IMR-90 (cell line): Measurements from ENCODE around the gene VRK2. TPM values are rescaled to one million over a fixed set of nuclear protein-coding genes. Genes with fewer than 3 reads are reported as not detected.
"Not testable (repeated sequence)": the region's sequence is repeated elsewhere in the genome, so short reads cannot be mapped to it uniquely, and the experiment has no call there.

Experiments
- ATAC-seq: fragments of 200-7000 bp; cut with Tn5 transposase; 2 replicates; pipeline ENCODE4 v1.9.1; 2020; ENCODE audit warnings: low read depth, mild to moderate bottlenecking, moderate library complexity
- BruUV-seq: library from RNA; stranded (reverse); fragments of 400-500 nt; replicated peaks from 2 replicates; lab custom pipeline; 2021; lab: Mats Ljungman, UMichigan
- CTCF ChIA-PET: fragments of 300-600 bp; formaldehyde crosslinking; extraction: SDS; loops from one replicate; lab custom pipeline; 2021; ENCODE audit warnings: antibody characterized with exemption; lab: Yijun Ruan, JAX
- POLR2A ChIA-PET: fragments of 300-600 bp; sonication (Branson Sonifier 250); formaldehyde crosslinking; loops from one replicate; lab custom pipeline; 2022; ENCODE audit warnings: antibody characterized with exemption; ENCODE audit not compliant: unreplicated experiment; lab: Charles Lee
- DNase-seq: peaks from one replicate; pipeline ENCODE4 v3.0.0; 2013
- H2AFZ ChIP-seq: replicated peaks from 2 replicates; pipeline ENCODE3; 2013; ENCODE audit warnings: low read length, mild to moderate bottlenecking; ENCODE audit not compliant: poor library complexity
- H2AK5ac ChIP-seq: 2 replicates; pipeline ENCODE4 v1.6.1; 2013; ENCODE audit warnings: low read depth, low read length, inconsistent platforms
- H2AK9ac ChIP-seq: replicated peaks from 2 replicates; pipeline ENCODE3; 2013; ENCODE audit warnings: mild to moderate bottlenecking, low read depth, low read length, moderate library complexity; ENCODE audit not compliant: poor library complexity
- H2BK120ac ChIP-seq: 2 replicates; pipeline ENCODE4 v1.6.1; 2013; ENCODE audit warnings: low read depth, low read length, inconsistent platforms
- H2BK15ac ChIP-seq: 3 replicates; pipeline ENCODE4 v1.6.1; 2013; ENCODE audit warnings: low read depth, low read length, inconsistent platforms
- H2BK20ac ChIP-seq: 2 replicates; pipeline ENCODE4 v1.6.1; 2013; ENCODE audit warnings: low read depth, mild to moderate bottlenecking, inconsistent platforms, low read length, moderate library complexity
- H2BK5ac ChIP-seq: 2 replicates; pipeline ENCODE4 v1.6.1; 2013; ENCODE audit warnings: mild to moderate bottlenecking, low read depth, low read length, inconsistent platforms; ENCODE audit not compliant: poor library complexity, severe bottlenecking
- H3K14ac ChIP-seq: replicated peaks from 2 replicates; pipeline ENCODE4 v1.6.1; 2013; ENCODE audit warnings: low read depth, low read length, inconsistent platforms
- H3K18ac ChIP-seq: 2 replicates; pipeline ENCODE4 v1.6.1; 2013; ENCODE audit warnings: low read depth, low read length, control low read depth
- H3K23ac ChIP-seq: 2 replicates; pipeline ENCODE4 v1.6.1; 2013; ENCODE audit warnings: low read depth, low read length, inconsistent platforms
- H3K27ac ChIP-seq: 2 replicates; pipeline ENCODE4 v1.5.1; 2013; ENCODE audit warnings: mild to moderate bottlenecking, control low read depth, low read length; ENCODE audit not compliant: insufficient read depth
- H3K27me3 ChIP-seq: 2 replicates; pipeline ENCODE4 v1.6.1; 2013; ENCODE audit warnings: low read length; ENCODE audit not compliant: control insufficient read depth, insufficient read depth
- H3K36me3 ChIP-seq: 2 replicates; pipeline ENCODE4 v1.6.1; 2013; ENCODE audit warnings: low read length, mixed read lengths; ENCODE audit not compliant: control insufficient read depth, insufficient read depth
- H3K4ac ChIP-seq: 2 replicates; pipeline ENCODE4 v1.6.1; 2013; ENCODE audit warnings: low read depth, low read length, inconsistent platforms
- H3K4me1 ChIP-seq: 2 replicates; pipeline ENCODE4 v1.6.1; 2013; ENCODE audit warnings: low read length, mixed read lengths; ENCODE audit not compliant: control insufficient read depth, insufficient read depth
- H3K4me2 ChIP-seq: 2 replicates; pipeline ENCODE4 v1.6.1; 2013; ENCODE audit warnings: low read depth, mild to moderate bottlenecking, control low read depth, low read length, moderate library complexity
- H3K4me3 ChIP-seq: 2 replicates; pipeline ENCODE4 v1.5.1; 2013; ENCODE audit warnings: low read depth, mild to moderate bottlenecking, control low read depth, low read length, moderate library complexity; ENCODE audit not compliant: insufficient read depth
- H3K56ac ChIP-seq: 2 replicates; pipeline ENCODE4 v1.6.1; 2013; ENCODE audit warnings: low read length, inconsistent platforms; ENCODE audit not compliant: insufficient read depth; ENCODE audit errors: extremely low read depth
- H3K79me1 ChIP-seq, 2 experiments: 2 replicates each; pipeline ENCODE4 v1.6.1; 2013; ENCODE audit warnings: low read length in 2 of 2, inconsistent platforms in 1 of 2, low read depth in 1 of 2
- H3K9ac ChIP-seq: 2 replicates; pipeline ENCODE4 v1.6.1; 2013; ENCODE audit warnings: low read depth, low read length, control low read depth
- H3K9me1 ChIP-seq: 2 replicates; pipeline ENCODE4 v1.6.1; 2013; ENCODE audit warnings: low read length, inconsistent platforms; ENCODE audit not compliant: insufficient read depth
- H3K9me3 ChIP-seq: 2 replicates; pipeline ENCODE4 v1.6.1; 2013; ENCODE audit warnings: low read length; ENCODE audit not compliant: control insufficient read depth, insufficient read depth
- H4K20me1 ChIP-seq: 2 replicates; pipeline ENCODE4 v1.6.1; 2013; ENCODE audit warnings: low read length, inconsistent platforms; ENCODE audit not compliant: insufficient read depth
- H4K5ac ChIP-seq: 2 replicates; pipeline ENCODE4 v1.6.1; 2013; ENCODE audit warnings: mild to moderate bottlenecking, low read depth, low read length, control low read depth
- H4K8ac ChIP-seq, 2 experiments: 2 replicates each; pipeline ENCODE4 v1.6.1; 2013; ENCODE audit warnings: low read depth in 2 of 2, low read length in 2 of 2, control low read depth in 1 of 2, inconsistent platforms in 1 of 2
- H4K91ac ChIP-seq: 2 replicates; pipeline ENCODE4 v1.6.1; 2013; ENCODE audit warnings: low read depth, low read length, inconsistent platforms; ENCODE audit not compliant: insufficient read depth
- WGBS, 2 experiments: methylation state at CpG; one replicate each; pipeline versions ENCODE4 v1.1.5 to v1.1.7; 2013; ENCODE audit warnings: missing lambda C conversion rate in 2 of 2; ENCODE audit not compliant: insufficient read length in 1 of 2; ENCODE audit errors: extremely low coverage in 2 of 2; 5-methylcytosine and 5-hydroxymethylcytosine counted together
- dilution Hi-C: fragments of 300-500 bp; cut with HindIII; formaldehyde crosslinking; loops from one replicate; pipeline ENCODE4 v1.14.3; 2018; ENCODE audit warnings: low sequenced_read_pairs; ENCODE audit not compliant: unreplicated experiment
- in situ Hi-C: fragments of 300-500 bp; cut with MboI; formaldehyde crosslinking; loops from 3 replicates; pipeline ENCODE4 v1.14.3; 2019; ENCODE audit warnings: low sequenced_read_pairs, inconsistent platforms, mixed read lengths
- intact Hi-C: fragments of 100-400 bp; cut with micrococcal nuclease; formaldehyde crosslinking; loops from 2 replicates; pipeline ENCODE4 v1.10.0; 2022
- polyA plus RNA-seq, 3 experiments: library from polyadenylated mRNA; depleted of rRNA; stranded (reverse); fragments of >200 nt; gene quantifications; 2 replicates each; pipeline ENCODE4 v1.2.3, GENCODE V29; 2012; ENCODE audit warnings: low replicate concordance in 1 of 3
- total RNA-seq: library from RNA; depleted of rRNA; stranded (reverse); fragments of >200 nt; gene quantifications from 2 replicates; pipeline ENCODE4 v1.2.3, GENCODE V29; 2012

The VRK2 gene
- total and polyA plus RNA-seq, 2 of the 4 experiments (the other 2 are of a cell fraction): 12.2 to 22.8 TPM

GRCh38 chr2:58113563-58113962 lies 67.0 kb downstream of the VRK2 start:
- POLR2A ChIA-PET, H3K14ac ChIP-seq, H2AK9ac ChIP-seq, H3K4me2 ChIP-seq, H3K23ac ChIP-seq, H4K20me1 ChIP-seq, in situ Hi-C loops, H3K18ac ChIP-seq, H3K4me3 ChIP-seq, BruUV-seq, H4K8ac ChIP-seq, dilution Hi-C loops, H3K4ac ChIP-seq, H2BK120ac ChIP-seq, H3K9me1 ChIP-seq, H3K4me1 ChIP-seq, intact Hi-C loops, H3K36me3 ChIP-seq, ATAC-seq, CTCF ChIA-PET, H3K9ac ChIP-seq, H4K91ac ChIP-seq, H2BK15ac ChIP-seq, H3K56ac ChIP-seq, H2BK5ac ChIP-seq, H2AFZ ChIP-seq, H4K5ac ChIP-seq, H3K27ac ChIP-seq, H3K27me3 ChIP-seq, H2BK20ac ChIP-seq, H3K9me3 ChIP-seq, DNase-seq: not testable (repeated sequence)
- Histone ChIP-seq H2AK5ac (peak overlapping the region; percentile 39; the same call in 1 of the 2 replicates), H3K79me1 (peaks cover 5 to 19% of the 10 kb centered on the region in 2 experiments)
- no CpG with 5 or more reads among the region's 9 CpGs for WGBS, 2 experiments
